COLO668 (cell line): ENCODE data around the gene ANKRD11.
"Not testable (repeated sequence)": the region's sequence is repeated elsewhere in the genome, so short reads cannot be mapped to it uniquely, and the experiment has no call there.

Experiments used
- DNase-seq: peaks from one replicate; lab custom pipeline; 2025; ENCODE audit not compliant: unreplicated experiment; lab: John Stamatoyannopoulos, UW

Gene ANKRD11

GRCh38 chr16:89273741-89274472 lies 216.5 kb downstream of the ANKRD11 start:
- no peak for DNase-seq

- no peak for DNase-seq
These were observed 217.7 kb downstream of the ANKRD11 start for GRCh38 chr16:89272631-89273030.

DNA sequence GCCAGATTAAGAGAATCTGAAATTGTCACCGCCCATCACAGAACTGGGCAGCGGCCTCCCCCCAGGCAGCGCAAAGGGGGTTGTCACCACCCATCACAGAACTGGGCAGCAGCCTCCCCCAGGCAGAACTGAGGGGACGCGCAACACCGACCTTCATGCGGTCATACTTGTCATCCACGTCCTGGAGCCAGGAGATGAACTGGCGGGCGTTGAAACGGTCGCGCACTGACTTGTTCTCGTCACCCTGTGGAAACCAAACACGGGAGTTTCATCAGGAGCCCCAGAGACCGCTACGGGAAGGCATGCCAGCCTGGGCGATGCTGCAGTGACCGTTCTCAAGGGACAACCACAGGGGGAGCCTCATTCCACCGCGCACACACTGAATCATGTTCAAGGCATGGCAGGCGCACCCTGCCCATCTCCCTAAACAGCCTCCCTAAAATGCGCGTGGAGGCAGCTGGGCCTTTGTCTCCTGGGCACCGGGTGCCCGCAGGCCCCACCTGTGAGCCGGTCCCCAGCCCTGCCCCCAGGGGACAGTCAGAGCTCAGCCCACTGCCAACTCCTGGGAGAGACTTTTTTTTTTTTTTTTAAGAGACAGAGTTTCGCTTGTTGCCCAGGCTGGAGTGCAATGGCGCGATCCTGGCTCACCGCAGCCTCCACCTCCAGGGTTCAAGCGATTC lies 219.6 kb downstream of the ANKRD11 start:
- DNase-seq: no peak

DNA sequence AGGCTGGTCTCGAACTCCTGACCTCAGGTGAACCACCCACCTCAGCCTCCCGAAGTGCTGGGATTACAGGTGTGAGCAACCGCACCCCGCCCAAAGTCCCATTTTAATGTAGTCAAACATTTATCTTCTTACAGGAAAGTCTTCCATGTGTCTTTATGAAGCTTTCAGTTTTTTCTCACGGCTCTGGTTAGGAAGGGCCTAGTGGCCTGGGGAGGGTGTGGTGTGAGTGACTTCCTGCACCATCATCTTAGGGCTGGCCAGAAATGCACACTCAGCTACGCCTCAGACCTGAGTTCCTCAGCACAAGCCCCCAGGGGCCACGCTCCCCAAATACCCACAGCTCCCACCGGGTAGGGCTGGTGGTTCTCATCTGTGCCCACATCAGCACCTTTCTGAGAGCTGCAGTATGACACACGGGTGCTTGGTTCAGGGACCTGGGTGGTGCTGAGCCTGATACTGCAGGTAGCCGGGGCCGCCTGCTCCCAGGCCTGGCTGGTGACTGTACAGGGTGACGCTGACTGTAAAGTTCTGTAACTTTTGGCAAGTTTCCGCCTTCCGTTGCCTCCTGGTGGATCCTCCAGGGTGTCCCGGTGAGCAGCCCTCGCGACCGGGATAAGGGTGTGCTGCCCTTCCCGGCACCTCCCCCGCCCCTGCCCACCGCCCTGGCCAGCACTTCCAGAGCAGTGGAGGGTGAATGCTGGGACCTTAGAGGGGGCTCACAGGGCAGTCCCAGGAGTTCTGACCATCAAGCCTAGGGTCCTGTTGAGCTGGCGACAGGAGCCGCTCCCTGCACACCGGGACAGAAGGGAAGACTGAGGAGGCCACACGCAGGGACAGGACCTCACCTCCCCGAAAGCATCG lies 220.3 kb downstream of the ANKRD11 start:
- DNase-seq: no peak

DNA sequence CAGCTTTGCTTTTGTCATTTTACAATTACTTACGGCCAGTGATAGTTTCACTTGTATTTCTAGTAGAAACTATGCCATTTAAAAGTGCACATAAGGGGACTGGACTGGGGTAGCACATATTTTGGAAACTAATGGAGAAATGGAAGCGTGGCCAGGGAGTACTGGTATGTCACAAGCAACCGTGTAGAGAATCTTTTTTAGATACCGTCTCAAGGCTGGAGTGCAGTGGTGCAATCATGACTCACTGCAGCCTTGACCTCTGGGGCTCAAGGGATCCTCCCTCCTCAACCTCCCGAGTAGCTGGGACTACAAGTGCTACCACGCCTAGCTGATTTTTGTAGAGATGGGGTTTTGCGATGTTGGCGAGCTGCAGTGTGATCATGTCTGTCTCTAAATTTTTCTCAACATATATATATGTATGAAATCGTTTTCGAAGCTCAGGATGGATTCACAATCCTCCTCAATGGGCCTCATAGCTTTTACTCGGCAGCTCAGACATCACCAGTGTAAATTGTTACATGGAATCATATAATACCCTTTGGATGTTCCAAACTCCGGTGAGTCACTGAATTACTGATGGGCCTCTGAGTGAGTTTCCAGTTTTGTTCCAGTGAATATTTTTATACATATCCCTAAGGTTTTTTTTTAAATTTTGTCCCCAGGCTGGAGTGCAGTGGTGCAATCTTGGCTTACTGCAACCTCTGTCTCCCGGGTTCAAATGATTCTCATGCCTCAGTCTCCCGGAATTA lies 221.2 kb downstream of the ANKRD11 start:
- no peak for DNase-seq

- DNase-seq: no peak
These were observed 221.8 kb downstream of the ANKRD11 start for GRCh38 chr16:89268585-89268984.

- not testable (repeated sequence) for DNase-seq
These were observed 222.6 kb downstream of the ANKRD11 start for GRCh38 chr16:89267746-89268145.

DNA sequence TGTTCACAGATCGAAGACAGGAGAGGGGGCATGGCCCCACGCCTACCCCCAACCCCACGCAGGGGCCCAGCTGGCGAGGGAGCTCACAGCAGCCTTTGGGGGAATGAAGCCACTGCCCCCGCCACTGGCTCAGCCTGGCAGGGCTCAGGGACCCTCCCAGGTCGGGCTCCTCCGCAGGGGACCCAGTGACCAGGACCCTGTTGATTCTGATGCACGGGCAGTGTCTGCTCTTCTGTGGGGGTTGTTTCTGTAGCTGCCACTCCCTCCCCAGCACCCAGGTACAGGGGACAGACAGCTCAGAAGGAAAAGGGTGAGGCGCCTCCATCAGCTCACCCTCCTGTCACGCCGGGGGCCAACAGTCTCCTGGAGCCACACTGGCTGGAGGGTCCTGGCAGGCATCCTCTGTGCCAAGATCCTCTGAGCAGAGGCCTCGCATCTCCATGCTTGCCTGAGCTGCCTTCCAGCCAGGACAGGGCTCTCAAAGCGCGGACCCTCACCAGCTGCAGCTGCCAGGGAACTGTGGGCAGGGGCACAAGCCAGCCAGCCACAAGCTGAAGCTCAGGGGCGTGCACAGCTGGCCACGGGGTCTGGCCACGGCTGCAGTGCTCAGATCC lies 223.7 kb downstream of the ANKRD11 start:
- no peak for DNase-seq

GRCh38 chr16:89265647-89266046 lies 224.7 kb downstream of the ANKRD11 start:
- DNase-seq: no peak

DNA sequence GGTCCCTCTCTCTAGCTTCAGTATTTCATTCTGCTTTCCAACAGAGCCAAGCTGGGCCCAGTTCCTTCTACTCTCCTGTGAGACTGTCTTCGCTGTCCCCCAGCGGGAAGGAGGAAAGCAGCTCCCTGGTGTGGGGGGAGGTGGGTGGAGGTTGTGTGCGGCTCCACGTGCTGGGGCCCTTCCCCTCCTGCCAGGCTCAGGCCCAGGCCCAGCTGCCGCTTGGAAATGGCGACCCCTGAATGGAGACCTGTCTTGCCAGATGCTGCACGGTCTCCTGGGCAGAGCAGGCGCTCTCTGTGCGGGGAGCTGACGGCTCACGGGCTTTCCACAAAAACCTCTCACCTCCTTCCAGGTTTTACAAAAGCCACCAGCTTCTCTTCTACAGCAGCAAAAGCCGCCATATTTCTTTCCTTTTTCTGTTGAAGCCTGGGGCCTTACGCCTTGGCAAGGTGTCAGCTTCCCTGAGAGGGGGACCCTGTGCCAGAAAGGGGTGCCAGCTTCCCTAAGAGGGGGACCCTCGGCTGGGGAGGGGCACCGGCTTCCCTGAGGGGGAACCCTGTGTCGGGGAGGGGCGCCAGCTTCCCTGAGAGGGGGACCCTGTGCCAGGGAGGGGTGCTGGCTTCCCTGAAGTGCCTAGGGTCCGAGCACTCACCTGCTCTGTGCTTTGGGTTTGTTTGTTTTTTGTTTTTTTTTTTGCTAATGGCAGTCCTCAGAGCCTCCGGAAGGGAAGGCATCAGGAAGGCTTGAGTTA lies 225.4 kb downstream of the ANKRD11 start:
- no peak for DNase-seq

GRCh38 chr16:89261691-89262563 lies 228.4 kb downstream of the ANKRD11 start:
- DNase-seq: peak; percentile 21

GRCh38 chr16:89259901-89260300 lies 230.5 kb downstream of the ANKRD11 start:
- DNase-seq: not testable (repeated sequence)

DNA sequence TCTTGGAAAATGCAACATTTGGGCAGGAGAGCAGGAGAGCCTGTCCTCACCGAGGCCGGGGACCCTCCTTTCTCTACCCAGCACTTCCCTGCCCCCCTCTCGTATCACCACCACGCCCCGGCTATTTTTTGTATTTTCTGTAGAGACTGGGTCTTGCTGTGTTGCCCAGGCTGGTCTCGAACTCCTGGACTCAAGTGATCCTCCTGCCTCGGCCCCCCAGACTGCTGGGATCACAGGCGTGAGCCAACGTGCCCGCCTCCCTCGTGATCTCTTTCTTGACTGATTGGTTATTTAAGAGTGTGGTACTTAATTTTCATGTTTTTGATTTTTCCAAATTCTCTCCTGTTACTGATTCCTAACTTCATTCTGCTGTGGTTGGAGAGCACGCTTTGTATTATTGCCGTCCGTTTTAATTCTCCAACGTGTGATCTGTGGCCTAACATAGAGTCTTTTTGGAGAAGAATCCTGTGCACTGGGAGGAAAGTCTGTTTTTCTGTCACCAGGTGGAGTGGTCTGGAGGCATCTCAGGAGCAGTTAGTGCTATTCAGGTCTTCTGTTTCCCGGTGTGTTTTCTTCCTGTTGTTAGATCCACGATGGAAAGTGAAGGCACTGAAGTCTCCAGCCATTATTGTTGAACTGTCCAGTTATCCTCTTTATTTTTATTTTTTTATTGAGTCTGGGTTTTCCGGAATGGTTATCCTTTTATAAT lies 232.4 kb downstream of the ANKRD11 start:
- peak; percentile 14 for DNase-seq

- peak; percentile 46 for DNase-seq
These were observed 233.1 kb downstream of the ANKRD11 start for GRCh38 chr16:89257281-89257731.

GRCh38 chr16:89256651-89257254 lies 233.6 kb downstream of the ANKRD11 start:
- peak; percentile 82 for DNase-seq

DNA sequence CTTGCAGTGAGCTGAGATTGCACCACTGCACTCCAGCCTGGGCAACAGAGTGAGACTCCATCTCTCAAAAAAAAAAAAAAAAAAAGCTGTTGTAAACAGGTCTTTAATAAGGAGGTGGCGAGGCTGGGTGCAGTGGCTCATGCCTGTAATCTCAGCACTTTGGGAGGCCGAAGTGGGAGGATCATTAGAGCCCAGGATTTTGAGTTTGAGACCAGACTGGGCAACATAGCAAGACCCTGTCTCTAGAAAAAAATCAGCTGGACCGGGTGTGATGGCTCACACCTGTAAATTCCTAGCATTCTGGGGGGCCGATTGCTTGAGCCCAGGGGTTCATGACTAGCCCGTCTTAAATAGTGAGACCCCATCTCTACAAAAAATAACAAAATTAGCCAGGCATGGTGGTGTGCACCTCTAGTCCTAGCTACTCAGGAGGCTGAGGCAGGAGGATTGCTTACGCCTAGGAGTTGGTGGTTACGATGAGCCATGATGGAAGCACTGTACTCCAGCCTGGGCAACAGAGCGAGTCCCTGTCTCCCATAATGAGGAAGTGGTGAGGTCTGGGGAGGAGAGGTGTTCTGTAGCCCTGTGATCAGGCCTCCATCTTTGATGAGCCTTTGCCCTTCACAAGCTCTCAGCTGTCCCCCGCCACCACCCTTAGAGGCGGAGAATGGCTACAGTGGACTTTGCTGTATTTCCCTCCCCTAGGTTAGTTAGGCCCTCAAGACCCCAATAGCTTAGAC lies 236.6 kb downstream of the ANKRD11 start:
- no peak for DNase-seq
